ENCODE measurements around the gene TRPM3.

Gene TRPM3

GRCh38 chr9:70539526-70539925 is 581.9 kb downstream of the TRPM3 start:
- DNase-seq = no peak

GRCh38 chr9:70539001-70539400 is 582.4 kb downstream of the TRPM3 start:
- DNase-seq = no peak

DNA sequence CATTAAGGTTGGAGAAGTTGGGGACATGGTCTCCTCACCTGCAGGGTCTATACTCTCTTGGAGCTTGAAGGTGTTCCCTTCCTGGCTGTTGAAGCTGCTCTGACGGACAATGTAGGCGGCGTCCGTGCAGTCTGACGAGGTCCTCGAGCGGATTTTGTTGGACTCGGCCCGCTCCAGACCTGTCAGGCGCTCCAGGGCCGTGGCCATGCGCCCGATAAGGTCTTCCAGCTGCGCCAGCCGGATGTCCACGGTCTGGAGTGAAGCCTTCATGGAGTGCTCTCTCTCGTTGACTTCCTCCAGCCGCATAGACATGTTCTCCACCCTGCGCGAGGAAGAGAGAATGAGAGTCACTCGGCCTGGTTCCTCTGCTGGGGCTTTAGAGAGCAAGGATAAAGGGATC is 584.3 kb downstream of the TRPM3 start:
- DNase-seq = no peak

- no peak for DNase-seq
Measured at GRCh38 chr9:70535546-70536323, 585.7 kb downstream of the TRPM3 start.

GRCh38 chr9:70534471-70534870 is 587.0 kb downstream of the TRPM3 start:
- no peak for DNase-seq

GRCh38 chr9:70534061-70534460 is 587.4 kb downstream of the TRPM3 start:
- DNase-seq = no peak

DNA sequence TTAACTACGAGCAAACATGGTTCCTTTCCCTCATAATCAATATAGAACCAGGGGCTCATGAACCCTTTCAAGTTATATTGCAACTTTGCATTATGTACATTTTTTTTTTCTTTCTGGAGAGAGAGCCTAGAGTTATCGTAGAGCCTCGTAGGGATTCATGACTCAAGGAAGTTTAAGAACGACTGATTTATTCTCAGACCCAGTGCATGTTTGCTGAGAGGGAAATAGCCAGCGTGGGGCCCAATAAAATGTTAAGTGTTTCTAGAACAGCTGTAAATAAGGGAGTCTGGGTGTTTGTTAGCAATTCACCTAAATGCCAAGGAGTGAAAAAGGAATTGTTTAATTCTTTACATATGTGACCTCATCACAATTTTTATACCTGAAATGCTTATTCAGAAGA is 587.9 kb downstream of the TRPM3 start:
- no peak for DNase-seq

DNA sequence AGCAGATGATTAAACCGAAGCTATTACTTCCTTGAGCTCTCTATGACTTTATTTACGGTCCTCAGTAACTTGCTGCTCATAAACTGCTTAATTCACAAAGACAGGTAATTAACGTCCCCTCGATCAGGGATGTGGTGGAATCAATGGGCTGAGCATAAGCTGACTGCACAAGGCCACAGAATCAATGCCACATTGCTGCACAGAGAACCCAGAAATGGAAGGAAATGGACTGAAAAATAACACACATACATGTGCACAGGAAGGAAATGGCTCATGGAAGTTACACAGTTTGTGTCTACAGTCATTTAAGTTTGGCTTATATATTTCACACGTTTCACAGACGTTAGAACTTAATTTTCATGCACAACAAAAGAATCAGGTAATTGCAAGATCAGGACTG is 588.7 kb downstream of the TRPM3 start:
- DNase-seq = no peak

DNA sequence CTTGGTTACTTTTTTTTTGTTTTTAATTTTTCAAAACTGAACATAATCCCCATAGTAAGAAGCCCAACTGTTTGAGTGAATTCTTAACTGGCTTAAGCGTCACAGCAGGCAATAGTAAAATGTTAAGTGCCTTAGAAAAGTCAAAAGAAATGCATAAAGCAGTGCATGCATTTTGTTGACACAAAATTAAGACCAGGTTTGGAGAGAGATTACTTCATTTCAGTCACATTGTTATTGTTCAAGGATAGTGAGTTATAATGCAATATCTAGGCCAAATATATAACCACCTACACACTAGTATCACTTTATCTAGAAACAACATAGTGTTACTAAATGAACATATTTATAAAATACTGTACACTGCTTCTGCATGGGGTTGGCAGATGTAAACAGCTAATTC is 590.1 kb downstream of the TRPM3 start:
- no peak for DNase-seq

DNA sequence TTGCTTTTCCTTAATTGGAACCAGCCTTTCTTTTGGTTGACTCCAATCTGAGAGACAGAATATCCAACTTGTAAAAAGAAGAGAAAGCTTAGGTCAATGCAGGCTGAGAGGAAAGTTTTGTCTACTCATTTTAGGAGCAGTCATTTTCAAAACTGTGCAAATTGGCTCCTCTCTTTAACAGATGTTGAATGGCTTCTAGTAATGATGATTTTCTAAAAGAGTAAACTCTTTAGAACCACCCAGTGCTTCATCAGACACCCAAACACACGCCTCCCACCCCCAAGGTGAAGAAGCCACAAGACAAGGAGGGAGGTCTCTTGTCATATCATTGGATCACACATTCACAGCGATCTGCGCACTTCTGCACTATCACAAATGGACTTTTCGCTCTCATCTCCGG is 590.7 kb downstream of the TRPM3 start:
- no peak for DNase-seq

DNA sequence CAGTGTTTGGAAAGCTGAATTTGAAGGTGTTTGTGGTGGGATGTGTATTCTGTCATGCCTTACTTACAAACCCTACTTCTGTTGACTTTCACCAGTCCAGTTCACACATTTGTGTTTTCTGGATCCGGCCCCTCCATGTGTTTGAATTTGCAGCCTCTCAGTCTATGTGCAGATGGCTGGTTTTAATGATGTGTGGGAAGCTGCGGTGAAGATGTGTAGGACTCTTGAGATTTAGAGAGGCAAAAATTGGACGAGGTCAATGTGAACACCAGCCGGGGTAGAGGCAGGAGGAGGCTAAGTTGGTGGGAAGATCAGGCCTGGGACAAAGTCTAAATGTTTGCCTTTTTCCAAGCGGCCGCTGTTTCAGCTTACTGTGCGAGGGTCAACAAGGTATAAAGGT is 591.6 kb downstream of the TRPM3 start:
- DNase-seq = no peak

DNA sequence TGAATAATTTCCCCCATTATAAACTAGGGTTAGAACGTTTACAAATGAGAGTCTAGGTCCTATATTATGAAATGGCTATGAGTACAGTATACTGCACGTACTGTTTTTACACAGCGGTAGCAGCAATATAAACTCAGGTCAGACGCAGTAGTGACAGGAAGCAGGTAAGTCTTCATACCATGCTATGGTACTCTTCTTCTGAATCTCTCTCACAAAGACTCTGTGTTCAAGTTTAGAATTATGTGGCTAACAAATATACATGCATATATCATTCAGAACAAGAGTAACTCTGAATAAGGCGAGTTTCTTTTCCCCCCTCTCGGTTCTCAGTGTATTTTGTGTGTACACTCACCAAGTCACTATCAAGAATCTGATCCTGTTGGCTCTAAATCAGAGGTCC is 592.0 kb downstream of the TRPM3 start:
- no peak for DNase-seq

- DNase-seq = no peak
Measured at GRCh38 chr9:70526902-70527301, 594.5 kb downstream of the TRPM3 start.

- DNase-seq = no peak
Measured at GRCh38 chr9:70525519-70525918, 595.9 kb downstream of the TRPM3 start.

DNA sequence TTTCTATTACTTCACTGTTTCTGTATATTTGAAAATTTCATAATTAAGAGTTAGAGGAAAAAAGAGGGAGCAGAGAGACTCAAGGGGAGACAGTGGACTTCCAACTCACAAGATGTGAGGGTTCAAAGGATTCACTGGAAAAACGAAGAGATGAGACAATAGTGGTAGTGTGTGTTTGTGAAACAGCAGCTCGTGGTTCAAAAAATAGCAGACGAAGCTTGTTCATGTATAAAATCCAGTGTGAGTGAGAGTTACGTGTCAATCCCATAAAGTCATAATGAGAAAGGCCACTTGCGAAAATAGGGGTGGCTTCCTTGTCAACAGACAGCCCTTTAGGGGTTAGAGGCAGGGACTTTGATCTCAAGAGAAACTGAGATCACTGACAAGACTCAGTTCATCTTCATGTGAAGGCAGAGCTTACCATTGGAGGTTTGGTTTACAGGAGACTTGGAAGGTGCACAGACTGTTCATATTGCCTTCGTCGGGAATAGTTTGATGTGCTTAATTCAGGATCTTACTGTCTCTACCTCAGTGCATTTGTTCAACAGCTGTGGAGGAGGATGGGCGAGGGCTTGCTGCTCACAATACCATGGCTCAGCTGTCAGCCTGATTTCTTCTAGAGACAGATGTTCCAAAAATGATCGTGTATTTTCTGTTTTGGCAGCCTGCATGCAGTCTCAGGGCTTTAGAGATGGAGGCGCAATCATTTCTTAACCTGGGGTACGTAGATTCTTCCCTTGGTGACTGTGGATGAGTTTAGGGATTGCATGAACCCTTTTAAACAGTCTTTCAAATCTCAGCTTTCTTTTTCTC is 601.3 kb downstream of the TRPM3 start:
- no peak for DNase-seq

- no peak for DNase-seq
Measured at GRCh38 chr9:70517926-70518610, 603.4 kb downstream of the TRPM3 start.

- DNase-seq = no peak
Measured at GRCh38 chr9:70514273-70514672, 607.1 kb downstream of the TRPM3 start.

- DNase-seq = no peak
Measured at GRCh38 chr9:70511858-70512257, 609.6 kb downstream of the TRPM3 start.

DNA sequence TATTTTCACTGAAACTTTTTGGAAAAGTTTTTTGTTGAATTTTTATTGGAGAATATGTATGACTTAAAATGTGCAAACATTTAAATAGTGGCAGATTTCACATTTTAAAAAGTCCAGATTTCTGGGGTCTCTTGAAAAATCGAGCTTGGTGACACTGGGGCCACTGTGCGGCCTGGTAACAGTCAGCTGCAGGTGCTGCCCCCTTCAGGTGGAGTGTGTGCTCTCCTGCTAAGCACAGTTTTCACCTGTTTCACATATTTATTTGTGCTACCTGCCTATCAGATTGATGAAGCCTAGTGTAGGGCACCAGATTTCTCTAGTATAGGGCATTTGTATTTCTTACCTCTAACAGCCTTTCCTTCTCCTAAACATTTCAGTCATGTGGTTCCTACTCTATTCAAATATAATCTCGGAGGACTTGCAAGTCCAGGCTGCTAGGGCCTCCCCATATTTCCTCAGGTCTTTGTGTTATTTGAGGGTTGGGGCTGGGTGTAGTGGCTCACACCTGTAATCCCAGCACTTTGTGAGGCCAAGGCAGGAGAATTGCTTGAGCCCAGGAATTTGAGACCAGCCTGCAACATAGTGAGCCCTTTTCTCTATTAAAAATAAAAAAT is 611.2 kb downstream of the TRPM3 start:
- no peak for DNase-seq

- DNase-seq = no peak
Measured at GRCh38 chr9:70506159-70506558, 615.3 kb downstream of the TRPM3 start.

- no peak for DNase-seq
Measured at GRCh38 chr9:70504834-70505233, 616.6 kb downstream of the TRPM3 start.

DNA sequence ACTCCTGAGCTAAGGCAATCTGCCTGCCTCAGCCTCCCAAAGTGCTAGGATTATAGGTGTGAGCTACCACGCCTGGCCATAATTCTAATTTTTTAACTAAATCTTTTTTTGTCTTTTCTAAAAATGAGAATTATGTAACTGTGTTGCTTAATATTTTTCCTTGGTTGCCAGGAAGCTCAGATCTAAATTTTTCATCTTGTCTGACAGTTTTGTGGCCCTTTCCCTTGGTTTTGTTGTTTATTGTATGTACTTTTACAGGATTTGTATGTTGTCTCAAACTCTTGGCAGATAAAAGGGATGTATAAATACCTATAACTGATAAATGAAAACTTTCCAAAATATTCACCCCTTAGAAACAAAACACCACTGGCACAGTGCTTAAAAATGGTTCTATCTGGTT is 618.7 kb downstream of the TRPM3 start:
- no peak for DNase-seq

- no peak for DNase-seq
Measured at GRCh38 chr9:70500793-70501192, 620.6 kb downstream of the TRPM3 start.
